Osteocyte (in vitro differentiated cells): ENCODE measurements around the gene AP2A1. TPM values are rescaled to one million over a fixed set of nuclear protein-coding genes. Genes with fewer than 3 reads are reported as not detected.

Experiments used
- DNase-seq: peaks from one replicate; pipeline ENCODE4 v3.0.0; 2021; ENCODE audit warnings: mixed read lengths; ENCODE audit not compliant: unreplicated experiment; ENCODE audit errors: extremely low spot score
- H3K27ac Mint-ChIP-seq: one replicate; pipeline ENCODE4 v1.8.0; 2021; ENCODE audit warnings: mild to moderate bottlenecking, mixed read lengths; ENCODE audit not compliant: unreplicated experiment
- H3K27me3 Mint-ChIP-seq: one replicate; pipeline ENCODE4 v1.8.0; 2021; ENCODE audit warnings: mixed read lengths; ENCODE audit not compliant: unreplicated experiment
- H3K36me3 Mint-ChIP-seq: one replicate; pipeline ENCODE4 v1.8.0; 2021; ENCODE audit warnings: mixed read lengths; ENCODE audit not compliant: unreplicated experiment
- H3K4me1 Mint-ChIP-seq: one replicate; pipeline ENCODE4 v1.8.0; 2021; ENCODE audit warnings: mixed read lengths; ENCODE audit not compliant: unreplicated experiment
- H3K4me3 Mint-ChIP-seq: one replicate; pipeline ENCODE4 v1.8.0; 2021; ENCODE audit warnings: mild to moderate bottlenecking, moderate library complexity, mixed read lengths; ENCODE audit not compliant: unreplicated experiment
- H3K9me3 Mint-ChIP-seq: one replicate; pipeline ENCODE4 v1.8.0; 2021; ENCODE audit warnings: mixed read lengths; ENCODE audit not compliant: unreplicated experiment
- total RNA-seq: library from RNA; stranded (reverse); gene quantifications from 2 replicates; pipeline ENCODE4 v1.2.1, GENCODE V29; 2021
- TF ChIP-seq, protein P1 (sequence below): fragments of 200-600 bp; sonication (generic); IDR thresholded peaks from 2 replicates; pipeline ENCODE4 v1.5.0; 2021; ENCODE audit warnings: antibody characterized with exemption, mild to moderate bottlenecking, moderate library complexity

The AP2A1 gene
- total RNA-seq, 1 donor from 2014 or later: 133 TPM

GRCh38 chr19:49840736-49841249 lies 74.0 kb downstream of the AP2A1 start:
- no peak for DNase-seq
- peaks cover 35% of the 10 kb centered on the region for H3K36me3 Mint-ChIP-seq
- peaks cover 10% of the 10 kb centered on the region for H3K4me1 Mint-ChIP-seq
- no peaks in the 10 kb centered on the region for H3K27me3 Mint-ChIP-seq
- TF ChIP-seq, protein P1, sequence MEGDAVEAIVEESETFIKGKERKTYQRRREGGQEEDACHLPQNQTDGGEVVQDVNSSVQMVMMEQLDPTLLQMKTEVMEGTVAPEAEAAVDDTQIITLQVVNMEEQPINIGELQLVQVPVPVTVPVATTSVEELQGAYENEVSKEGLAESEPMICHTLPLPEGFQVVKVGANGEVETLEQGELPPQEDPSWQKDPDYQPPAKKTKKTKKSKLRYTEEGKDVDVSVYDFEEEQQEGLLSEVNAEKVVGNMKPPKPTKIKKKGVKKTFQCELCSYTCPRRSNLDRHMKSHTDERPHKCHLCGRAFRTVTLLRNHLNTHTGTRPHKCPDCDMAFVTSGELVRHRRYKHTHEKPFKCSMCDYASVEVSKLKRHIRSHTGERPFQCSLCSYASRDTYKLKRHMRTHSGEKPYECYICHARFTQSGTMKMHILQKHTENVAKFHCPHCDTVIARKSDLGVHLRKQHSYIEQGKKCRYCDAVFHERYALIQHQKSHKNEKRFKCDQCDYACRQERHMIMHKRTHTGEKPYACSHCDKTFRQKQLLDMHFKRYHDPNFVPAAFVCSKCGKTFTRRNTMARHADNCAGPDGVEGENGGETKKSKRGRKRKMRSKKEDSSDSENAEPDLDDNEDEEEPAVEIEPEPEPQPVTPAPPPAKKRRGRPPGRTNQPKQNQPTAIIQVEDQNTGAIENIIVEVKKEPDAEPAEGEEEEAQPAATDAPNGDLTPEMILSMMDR: no peak
- H3K27ac Mint-ChIP-seq: no peak overlapping the region
- H3K4me3 Mint-ChIP-seq: no peak overlapping the region
- no peaks in the 10 kb centered on the region for H3K9me3 Mint-ChIP-seq

DNA sequence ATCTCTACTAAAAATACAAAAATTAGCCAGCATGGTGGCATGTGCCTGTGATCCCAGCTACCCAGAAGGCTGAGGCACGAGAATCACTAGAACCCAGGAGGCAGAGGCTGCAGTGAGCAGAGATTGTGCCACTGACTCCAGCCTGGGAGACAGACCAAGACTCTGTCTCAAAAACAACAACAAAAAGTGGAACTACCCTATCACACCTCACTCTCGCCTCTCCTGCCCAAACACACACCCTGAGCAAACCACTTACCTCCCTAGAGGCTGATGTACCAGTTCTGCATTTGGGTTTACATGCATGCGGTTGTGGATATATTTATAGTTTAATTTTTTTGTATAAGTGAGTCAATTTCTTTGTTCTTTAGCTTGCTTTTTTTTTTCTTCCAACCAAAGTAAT lies 76.5 kb downstream of the AP2A1 start:
- no peak for DNase-seq
- H3K36me3 Mint-ChIP-seq: peaks cover 23% of the 10 kb centered on the region

GRCh38 chr19:49844138-49845095 lies 77.6 kb downstream of the AP2A1 start:
- peaks cover 27% of the 10 kb centered on the region for H3K4me1 Mint-ChIP-seq
- H3K9me3 Mint-ChIP-seq: peaks cover 6% of the 10 kb centered on the region
- no peak for DNase-seq
- no peak overlapping the region for H3K4me3 Mint-ChIP-seq
- H3K27ac Mint-ChIP-seq: peak overlapping the region; percentile 73
- TF ChIP-seq, protein P1: no peak
- peaks cover 17% of the 10 kb centered on the region for H3K36me3 Mint-ChIP-seq
- H3K27me3 Mint-ChIP-seq: no peaks in the 10 kb centered on the region

More for the DNA sequence above, 76.5 kb downstream of the AP2A1 start:
- Mint-ChIP-seq H3K27me3 (no peaks in the 10 kb centered on the region), H3K4me3 (no peak overlapping the region), H3K9me3 (no peaks in the 10 kb centered on the region), H3K27ac (no peak overlapping the region), H3K4me1 (peaks cover 18% of the 10 kb centered on the region)
- TF ChIP-seq, protein P1: no peak

DNA sequence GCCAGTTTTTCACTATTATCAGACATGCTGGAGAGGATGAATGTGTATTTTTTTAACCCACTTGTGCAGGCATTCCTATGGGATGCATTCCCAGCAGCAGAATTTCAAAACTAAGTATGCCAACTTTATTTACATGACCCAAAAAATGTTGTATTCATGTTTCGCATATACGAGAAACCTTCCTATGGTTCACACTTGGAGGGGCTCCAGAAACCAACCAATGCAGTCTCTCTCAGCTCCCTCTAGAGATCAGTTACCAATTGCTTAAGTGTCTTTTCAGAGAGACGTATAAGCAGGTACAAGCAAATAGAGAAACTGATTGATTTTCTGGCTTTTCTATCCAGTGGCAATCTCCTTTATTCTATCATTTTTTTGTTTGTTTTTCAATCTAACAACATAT lies 78.6 kb downstream of the AP2A1 start:
- TF ChIP-seq, protein P1: peak; percentile 16
- H3K36me3 Mint-ChIP-seq: peaks cover 15% of the 10 kb centered on the region
- no peaks in the 10 kb centered on the region for H3K27me3 Mint-ChIP-seq
- H3K9me3 Mint-ChIP-seq: peaks cover 6% of the 10 kb centered on the region
- H3K4me1 Mint-ChIP-seq: peaks cover 34% of the 10 kb centered on the region
- H3K4me3 Mint-ChIP-seq: no peak overlapping the region
- DNase-seq: no peak
- peak overlapping the region; percentile 73 for H3K27ac Mint-ChIP-seq

- Mint-ChIP-seq H3K27ac (no peak overlapping the region), H3K36me3 (peaks cover 11% of the 10 kb centered on the region), H3K27me3 (no peaks in the 10 kb centered on the region), H3K4me1 (peaks cover 34% of the 10 kb centered on the region), H3K9me3 (peaks cover 6% of the 10 kb centered on the region), H3K4me3 (no peak overlapping the region)
- TF ChIP-seq, protein P1: no peak
- no peak for DNase-seq
These were observed 79.6 kb downstream of the AP2A1 start for GRCh38 chr19:49846408-49846807.
